Right atrium auricular region (tissue), 2 donors: Measurements from ENCODE around the gene CCDC185. TPM values are rescaled to one million over a fixed set of nuclear protein-coding genes. Genes with fewer than 3 reads are reported as not detected.

Experiments
- DNase-seq: peaks from one replicate; pipeline ENCODE4 v3.0.0-alpha.2; 2019; ENCODE audit warnings: low spot score
- H3K27ac ChIP-seq, 2 donors: fragments of 200-600 bp; sonication (generic); 1 replicate in 1 of 2; 2 replicates in 1 of 2; pipeline ENCODE4 v1.5.1; 2016 to 2019
- H3K27me3 ChIP-seq, 2 donors: fragments of 200-600 bp; sonication (generic); one replicate each; pipeline versions ENCODE4 v1.5.1 to v1.6.0; 2017 to 2019
- H3K36me3 ChIP-seq: fragments of 200-600 bp; sonication (generic); one replicate; pipeline ENCODE4 v1.5.1; 2016
- H3K4me1 ChIP-seq, 2 donors: fragments of 200-600 bp; sonication (generic); one replicate each; pipeline versions ENCODE4 v1.5.1 to v1.6.0; 2017 to 2019
- H3K4me3 ChIP-seq, 2 donors: fragments of 200-600 bp; sonication (generic); 1 replicate in 1 of 2; 2 replicates in 1 of 2; pipeline ENCODE4 v1.5.1; 2017 to 2019; ENCODE audit warnings: mild to moderate bottlenecking in 1 of 2, moderate library complexity in 1 of 2
- H3K9me3 ChIP-seq, 2 donors: fragments of 200-600 bp; sonication (generic); one replicate each; pipeline ENCODE4 v1.5.1; 2019
- CTCF ChIP-seq, 2 donors: fragments of 200-600 bp; sonication (generic); IDR thresholded peaks; one replicate each; pipeline ENCODE4 v1.5.1; 2019; ENCODE audit warnings: antibody characterized with exemption in 2 of 2
- total RNA-seq, 2 donors: library from RNA; depleted of rRNA; stranded (reverse); fragments of >200 nt; gene quantifications; one replicate each; pipeline ENCODE4 v1.1.0, GENCODE V29; 2016

The CCDC185 gene
- total RNA-seq, 2 donors from 2014 or later = not detected

- no peak for DNase-seq
- Histone ChIP-seq H3K4me1 (no peaks in the 10 kb centered on the region), H3K27ac (no peak overlapping the region), H3K9me3 (no peaks in the 10 kb centered on the region), H3K36me3 (no peaks in the 10 kb centered on the region), H3K4me3 (no peak overlapping the region), H3K27me3 (no peaks in the 10 kb centered on the region)
- no peak for TF ChIP-seq CTCF (IDR thresholded peaks at IDR 0.05)
These were observed 8.9 kb downstream of the CCDC185 start for GRCh38 chr1:223401873-223402789.

GRCh38 chr1:223402790-223403142, 9.6 kb downstream of the CCDC185 start:
- Histone ChIP-seq H3K4me3 (no peak overlapping the region), H3K27ac (no peak overlapping the region), H3K9me3 (no peaks in the 10 kb centered on the region), H3K27me3 (no peaks in the 10 kb centered on the region), H3K4me1 (no peaks in the 10 kb centered on the region), H3K36me3 (no peaks in the 10 kb centered on the region)
- no peak for DNase-seq
- TF ChIP-seq CTCF (IDR thresholded peaks at IDR 0.05) = no peak

- H3K36me3 ChIP-seq = no peaks in the 10 kb centered on the region
- no peaks in the 10 kb centered on the region for H3K9me3 ChIP-seq
- no peak overlapping the region for H3K4me3 ChIP-seq
- no peak overlapping the region for H3K27ac ChIP-seq
- DNase-seq = no peak
- H3K27me3 ChIP-seq = no peaks in the 10 kb centered on the region
- no peak for TF ChIP-seq CTCF (IDR thresholded peaks at IDR 0.05)
- no peaks in the 10 kb centered on the region for H3K4me1 ChIP-seq
These were observed 10.1 kb downstream of the CCDC185 start for GRCh38 chr1:223403184-223403815.

- H3K9me3 ChIP-seq = no peaks in the 10 kb centered on the region
- no peaks in the 10 kb centered on the region for H3K27me3 ChIP-seq
- DNase-seq = no peak
These were observed 12.3 kb downstream of the CCDC185 start for GRCh38 chr1:223405507-223405906.

GRCh38 chr1:223410036-223410435, 16.8 kb downstream of the CCDC185 start:
- no peak for DNase-seq
- Histone ChIP-seq H3K4me1 (no peaks in the 10 kb centered on the region), H3K27me3 (no peaks in the 10 kb centered on the region), H3K4me3 (no peak overlapping the region), H3K27ac (no peak overlapping the region), H3K9me3 (no peaks in the 10 kb centered on the region), H3K36me3 (no peaks in the 10 kb centered on the region)
- no peak for TF ChIP-seq CTCF (IDR thresholded peaks at IDR 0.05)

More at GRCh38 chr1:223405507-223405906, 12.3 kb downstream of the CCDC185 start:
- Histone ChIP-seq H3K4me1 (no peaks in the 10 kb centered on the region), H3K36me3 (no peaks in the 10 kb centered on the region), H3K27ac (no peak overlapping the region), H3K4me3 (no peak overlapping the region)
- TF ChIP-seq CTCF (IDR thresholded peaks at IDR 0.05) = no peak
